Pancreas (tissue), 10 donors: Measurements from ENCODE around the gene PCDHB1. TPM values are rescaled to one million over a fixed set of nuclear protein-coding genes. Genes with fewer than 3 reads are reported as not detected.

Source experiments
- ATAC-seq, 4 donors: fragments of 200-7000 bp; cut with Tn5 transposase; one replicate each; pipeline versions ENCODE4 v1.8.0 to v1.9.1; 2020; ENCODE audit warnings: mild to moderate bottlenecking in 4 of 4, moderate library complexity in 4 of 4
- DNase-seq, 6 donors: peaks; one replicate each; pipeline ENCODE4 v3.0.0-alpha.2; 2020
- FAIRE-seq: peaks from 2 replicates; lab custom pipeline; 2012; peaks lifted over from hg19 to GRCh38; lab: Jason Lieb, UNC
- H3K27ac ChIP-seq, 4 donors: fragments of 200-600 bp; sonication (generic); 1 replicate in 3 of 4; 2 replicates in 1 of 4; pipeline versions ENCODE4 v1.5.0 to v1.8.0; 2020
- H3K27me3 ChIP-seq, 4 donors: fragments of 200-600 bp; one replicate each; pipeline ENCODE4 v1.8.0; 2021
- H3K36me3 ChIP-seq, 3 donors: fragments of 200-600 bp; sonication (generic) in 1 of 3; one replicate each; pipeline versions ENCODE4 v1.5.0 to v1.8.0; 2020 to 2021
- H3K4me1 ChIP-seq, 3 donors: fragments of 200-600 bp; one replicate each; pipeline ENCODE4 v1.8.0; 2021
- H3K4me3 ChIP-seq, 4 donors: fragments of 200-600 bp; sonication (generic) in 2 of 4; one replicate each; pipeline versions ENCODE4 v1.5.0 to v1.8.0; 2020 to 2021
- H3K9me3 ChIP-seq, 4 donors: fragments of 200-600 bp; one replicate each; pipeline ENCODE4 v1.8.0; 2021
- CTCF ChIP-seq, 4 donors: fragments of 200-600 bp; sonication (generic) in 3 of 4; IDR thresholded peaks; one replicate each; pipeline versions ENCODE4 v1.5.0 to v1.8.0; 2021; ENCODE audit warnings: antibody characterized with exemption in 4 of 4
- WGBS, 2 donors: extraction: QIAGEN DNeasy Blood & Tissue Kit; methylation state at CpG; one replicate each; pipeline ENCODE4 v1.1.7; 2013; 5-methylcytosine and 5-hydroxymethylcytosine counted together
- intact Hi-C, 3 donors: fragments of 100-400 bp; cut with DNase I; formaldehyde crosslinking; loops; one replicate each; pipeline versions ENCODE4 v1.11.1 to v1.14.2; 2022
- polyA plus RNA-seq, 2 donors: library from polyadenylated mRNA; stranded (reverse); fragments of 200-250 nt; gene quantifications; one replicate each; pipeline ENCODE4 v1.2.3, GENCODE V29; 2013
- total RNA-seq, 6 donors: library from RNA; stranded (reverse); fragmentation: NEBNext Ultra II Directional in 4 of 6; extraction: Animal tissue kit (Norgen Biotek cat#: 25700) in 4 of 6; gene quantifications; one replicate each; pipeline versions ENCODE4 v1.2.1 to v1.2.4, GENCODE V29; 2021 to 2023
- donor health status: healthy with polysubstance abuse.
- donor health status: DM: no; HTN: no; CAD: no; lungs with moderate emphysema.
- donor health status: DM: no; HTN: no; CAD: no.
- donor health status: control.
- donor health status: control.
- donor health status: Bipolar disorder and iron deficiency.
- donor health status: DM: yes; HTN: yes; CAD: no.
- donor health status: DM: no; HTN: no; CAD: no.
- donor health status: DM: no; HTN: no; CAD: no.
- donor health status: DM: yes; HTN: yes; CAD: no.

PCDHB1 gene
- total and polyA plus RNA-seq, 8 donors = 0.02 to 0.35 (median 0.11) TPM

- FAIRE-seq = no peak
- ATAC-seq = no peak
- no peak for TF ChIP-seq CTCF (IDR thresholded peaks at IDR 0.05)
- intact Hi-C loops = no loop called here
- DNase-seq = no peak
- H3K27ac ChIP-seq = no peak overlapping the region
- H3K4me1 ChIP-seq = no peaks in the 10 kb centered on the region
- H3K27me3 ChIP-seq = no peaks in the 10 kb centered on the region
- H3K9me3 ChIP-seq = no peaks in the 10 kb centered on the region
- H3K36me3 ChIP-seq = no peaks in the 10 kb centered on the region
- no peak overlapping the region for H3K4me3 ChIP-seq
- 71 to 80% methylated on average over 3 of the region's 3 CpGs for WGBS, 2 donors
Measured at GRCh38 chr5:141003031-141003430, 48.1 kb upstream of the PCDHB1 start.

GRCh38 chr5:141003791-141004611 is 47.2 kb upstream of the PCDHB1 start:
- TF ChIP-seq CTCF (IDR thresholded peaks at IDR 0.05) = no peak
- Histone ChIP-seq H3K9me3 (no peaks in the 10 kb centered on the region), H3K4me3 (no peak overlapping the region), H3K27ac (no peak overlapping the region), H3K36me3 (no peaks in the 10 kb centered on the region), H3K4me1 (no peaks in the 10 kb centered on the region), H3K27me3 (no peaks in the 10 kb centered on the region)
- ATAC-seq = peak in 3 of 4 donors; percentile 70 to 82 (median 77)
- DNase-seq = peak in 1 of 6 donors; percentile 12
- 39 to 41% methylated on average over 4 of the region's 4 CpGs for WGBS, 2 donors
- no peak for FAIRE-seq
- intact Hi-C loops = no loop called here

GRCh38 chr5:141007791-141008190 is 43.4 kb upstream of the PCDHB1 start:
- FAIRE-seq (no peak), DNase-seq (no peak), ATAC-seq (no peak)
- Histone ChIP-seq H3K27me3 (no peaks in the 10 kb centered on the region), H3K4me1 (no peaks in the 10 kb centered on the region), H3K4me3 (no peak overlapping the region), H3K36me3 (no peaks in the 10 kb centered on the region), H3K27ac (no peak overlapping the region), H3K9me3 (no peaks in the 10 kb centered on the region)
- no peak for TF ChIP-seq CTCF (IDR thresholded peaks at IDR 0.05)
- intact Hi-C loops = no loop called here

- Histone ChIP-seq H3K4me3 (no peak overlapping the region), H3K4me1 (no peaks in the 10 kb centered on the region), H3K9me3 (no peaks in the 10 kb centered on the region), H3K36me3 (no peaks in the 10 kb centered on the region), H3K27ac (no peak overlapping the region), H3K27me3 (no peaks in the 10 kb centered on the region)
- TF ChIP-seq CTCF (IDR thresholded peaks at IDR 0.05) = no peak
- ATAC-seq (no peak), FAIRE-seq (no peak), DNase-seq (no peak)
- intact Hi-C loops = no loop called here
- 51 to 56% methylated on average over 12 of the region's 12 CpGs for WGBS, 2 donors
Measured at GRCh38 chr5:141010047-141010793, 41.0 kb upstream of the PCDHB1 start.

- Histone ChIP-seq H3K9me3 (no peaks in the 10 kb centered on the region), H3K4me3 (no peak overlapping the region), H3K27me3 (no peaks in the 10 kb centered on the region), H3K36me3 (no peaks in the 10 kb centered on the region), H3K27ac (no peak overlapping the region), H3K4me1 (no peaks in the 10 kb centered on the region)
- intact Hi-C loops = no loop called here
- DNase-seq (no peak), FAIRE-seq (no peak), ATAC-seq (no peak)
- TF ChIP-seq CTCF (IDR thresholded peaks at IDR 0.05) = no peak
Measured at GRCh38 chr5:141017943-141018342, 33.2 kb upstream of the PCDHB1 start.
